ENCODE measurements around the gene SPACA9. TPM values are rescaled to one million over a fixed set of nuclear protein-coding genes. Genes with fewer than 3 reads are reported as not detected.
A peak's percentile ranks its signal among the peaks of the same experiment; 100 is the strongest.

The SPACA9 gene
- 1 to 10 TPM; 2.9 to 3.8 (median 3.3) TPM for total RNA-seq

DNA sequence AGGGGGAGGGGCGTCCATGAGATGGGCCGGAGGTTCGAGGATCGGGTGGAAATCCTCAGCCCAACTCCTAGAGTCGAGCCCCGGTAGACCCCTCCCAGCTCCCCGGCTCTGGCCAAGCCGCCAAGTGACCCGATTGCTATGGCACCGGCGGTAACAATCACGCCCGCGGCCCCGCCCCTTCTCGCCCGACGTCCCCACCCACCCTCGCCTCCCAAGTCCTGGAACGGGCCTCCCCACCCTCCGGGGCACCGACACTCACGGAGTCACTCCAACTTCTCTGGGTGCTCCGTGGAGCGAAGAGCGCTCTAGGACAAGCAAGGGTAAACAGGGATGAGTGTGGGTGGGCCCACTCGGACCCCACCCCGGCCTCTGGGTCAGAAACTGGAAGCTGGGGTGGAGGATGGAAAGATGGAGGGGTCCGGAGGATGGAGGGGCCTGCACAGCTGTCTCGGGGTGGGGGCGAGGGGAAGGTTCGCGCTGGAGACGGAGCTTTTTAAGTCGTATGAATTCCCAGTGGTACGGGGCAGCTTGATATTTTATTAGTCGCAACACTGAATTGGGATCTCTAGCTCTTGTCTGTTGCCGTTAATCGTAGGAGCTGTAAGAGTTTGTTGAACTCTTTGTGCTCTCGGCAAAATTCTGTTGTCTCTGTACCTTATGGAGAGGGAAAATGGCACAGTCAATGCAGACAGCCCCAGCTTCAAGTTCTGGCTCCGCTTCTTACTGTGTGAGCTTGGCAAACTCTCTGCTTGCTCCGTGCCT, at the start of gene SPACA9:
Gene SPACA9 (plus strand): TSS at position 204 of the 762 bp plus-strand sequence. CDS start 5,050 bp downstream, outside the sequence.
- ATAC-seq (ENCODE audit: low FRiP score) (peak; percentile 42), DNase-seq (ENCODE audit: low spot score) (peak; percentile 24)
- TF ChIP-seq, protein P1, sequence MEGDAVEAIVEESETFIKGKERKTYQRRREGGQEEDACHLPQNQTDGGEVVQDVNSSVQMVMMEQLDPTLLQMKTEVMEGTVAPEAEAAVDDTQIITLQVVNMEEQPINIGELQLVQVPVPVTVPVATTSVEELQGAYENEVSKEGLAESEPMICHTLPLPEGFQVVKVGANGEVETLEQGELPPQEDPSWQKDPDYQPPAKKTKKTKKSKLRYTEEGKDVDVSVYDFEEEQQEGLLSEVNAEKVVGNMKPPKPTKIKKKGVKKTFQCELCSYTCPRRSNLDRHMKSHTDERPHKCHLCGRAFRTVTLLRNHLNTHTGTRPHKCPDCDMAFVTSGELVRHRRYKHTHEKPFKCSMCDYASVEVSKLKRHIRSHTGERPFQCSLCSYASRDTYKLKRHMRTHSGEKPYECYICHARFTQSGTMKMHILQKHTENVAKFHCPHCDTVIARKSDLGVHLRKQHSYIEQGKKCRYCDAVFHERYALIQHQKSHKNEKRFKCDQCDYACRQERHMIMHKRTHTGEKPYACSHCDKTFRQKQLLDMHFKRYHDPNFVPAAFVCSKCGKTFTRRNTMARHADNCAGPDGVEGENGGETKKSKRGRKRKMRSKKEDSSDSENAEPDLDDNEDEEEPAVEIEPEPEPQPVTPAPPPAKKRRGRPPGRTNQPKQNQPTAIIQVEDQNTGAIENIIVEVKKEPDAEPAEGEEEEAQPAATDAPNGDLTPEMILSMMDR (IDR thresholded peaks at IDR 0.05), result no peak

GRCh38 chr9:132832171-132832881, 46.4 kb upstream of the SPACA9 start:
- ATAC-seq (ENCODE audit: low FRiP score) (no peak), DNase-seq (ENCODE audit: low spot score) (no peak)
- TF ChIP-seq, protein P1 (IDR thresholded peaks at IDR 0.05), result no peak

DNA sequence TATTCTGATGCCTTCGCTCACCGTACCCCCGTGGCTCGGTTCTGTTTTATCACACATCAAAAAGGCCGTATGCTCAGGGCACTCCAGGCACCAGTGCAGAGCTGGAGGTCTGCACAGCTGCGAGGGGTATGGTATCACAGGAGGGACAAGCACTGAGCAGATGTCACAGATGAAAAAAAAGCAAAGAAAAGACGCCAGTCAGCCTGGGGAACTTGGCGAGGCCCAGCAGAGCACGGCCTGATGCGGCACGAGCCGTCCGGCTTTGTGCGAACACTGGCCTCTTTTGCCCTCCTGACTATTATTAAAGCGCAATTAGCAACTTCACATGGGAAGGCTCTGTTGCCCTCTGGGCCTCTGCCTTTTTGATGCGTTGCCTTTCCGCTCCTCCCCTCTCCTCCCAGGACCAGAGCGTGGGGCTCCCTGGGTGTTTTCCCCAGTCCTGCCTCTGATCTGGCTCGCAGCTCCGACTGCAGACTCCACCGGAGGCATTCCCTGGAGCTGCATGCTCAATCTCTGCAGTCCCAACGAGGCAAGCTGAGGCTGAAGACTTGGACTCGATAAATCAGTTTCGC, 45.1 kb upstream of the SPACA9 start:
- DNase-seq (ENCODE audit: low spot score) (no peak), ATAC-seq (ENCODE audit: low FRiP score) (no peak)
- TF ChIP-seq, protein P1 (IDR thresholded peaks at IDR 0.05), result no peak

DNA sequence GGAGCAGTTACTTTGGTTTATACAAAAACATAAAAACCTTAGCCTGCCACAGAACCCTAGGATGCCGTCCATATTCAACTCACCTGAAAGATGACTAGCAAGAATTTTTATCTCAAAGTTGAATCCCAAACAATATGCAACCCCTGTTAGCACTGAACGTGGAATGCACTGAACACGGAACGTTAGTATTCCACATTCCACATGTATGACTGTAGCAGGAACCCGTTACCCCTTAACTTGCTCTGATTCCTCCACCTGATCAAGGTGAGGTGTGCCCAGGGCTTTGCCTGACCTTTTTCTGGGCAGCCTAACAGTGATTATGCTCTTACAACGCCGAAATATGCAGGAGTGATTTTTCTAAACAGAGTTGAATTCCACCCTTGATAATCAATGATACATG, 44.4 kb upstream of the SPACA9 start:
- DNase-seq (ENCODE audit: low spot score) (no peak), ATAC-seq (ENCODE audit: low FRiP score) (no peak)
- TF ChIP-seq, protein P1 (IDR thresholded peaks at IDR 0.05), result no peak

DNA sequence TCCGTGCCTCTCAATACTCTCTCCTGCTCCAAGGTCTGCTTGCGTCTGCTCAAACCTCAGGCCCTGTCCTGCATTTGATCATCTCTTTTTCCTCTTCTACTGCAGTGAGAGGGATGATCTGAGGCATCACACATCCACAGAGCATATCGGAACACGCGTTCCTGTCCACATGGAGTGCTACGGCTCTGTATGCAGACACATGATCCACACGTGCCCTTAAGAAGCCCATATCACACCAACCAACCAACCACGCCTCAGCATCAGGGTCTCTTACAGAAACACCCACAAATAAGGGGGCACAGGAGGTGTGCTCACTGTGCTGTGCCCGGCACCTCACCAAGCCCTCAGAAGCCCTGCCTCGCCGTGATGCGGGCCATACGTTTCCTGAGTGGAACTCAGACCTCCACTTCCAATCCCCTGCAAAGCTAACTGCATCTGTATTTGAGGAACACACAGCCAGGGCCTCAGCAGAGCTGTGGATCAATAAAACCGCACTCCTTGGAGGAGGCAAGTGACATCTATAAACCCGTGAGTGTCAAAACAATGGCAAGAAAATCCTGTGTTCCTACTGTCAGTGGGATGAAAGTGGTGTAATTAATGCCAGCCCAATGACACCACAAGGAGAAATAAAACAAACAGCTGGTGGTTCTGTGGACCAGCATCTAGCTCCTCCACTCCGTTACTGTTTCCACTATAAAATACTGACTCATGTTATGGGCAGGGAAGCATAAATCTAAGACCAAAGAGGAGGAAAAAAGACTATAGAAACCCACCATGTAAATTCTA, 41.0 kb upstream of the SPACA9 start:
- TF ChIP-seq, protein P1 (IDR thresholded peaks at IDR 0.05), result no peak
- DNase-seq (ENCODE audit: low spot score), result no peak

DNA sequence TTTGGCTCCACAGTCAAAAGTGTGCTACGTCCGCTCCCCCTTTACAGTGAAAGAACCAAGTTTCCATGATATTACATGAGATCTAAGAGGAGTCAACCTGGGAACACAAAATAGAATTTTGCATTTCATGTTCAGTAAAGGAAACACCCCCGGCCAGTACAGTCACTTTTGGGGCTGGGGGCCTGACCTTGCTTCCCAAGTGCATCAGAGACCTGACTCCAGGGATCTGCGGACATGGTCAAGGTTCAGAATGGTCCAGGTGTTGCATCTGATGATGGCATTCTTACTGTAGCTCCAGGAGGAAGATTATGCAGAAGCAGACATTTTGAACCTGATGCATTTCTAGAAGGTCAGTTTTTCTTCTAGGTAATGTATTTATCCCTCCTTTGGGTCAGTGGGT, 40.4 kb upstream of the SPACA9 start:
- DNase-seq (ENCODE audit: low spot score) (no peak), ATAC-seq (ENCODE audit: low FRiP score) (no peak)
- TF ChIP-seq, protein P1 (IDR thresholded peaks at IDR 0.05), result no peak

More for the DNA sequence above, 41.0 kb upstream of the SPACA9 start:
- ATAC-seq (ENCODE audit: low FRiP score), result no peak

All from omental fat pad (tissue), 4 donors.